ENCODE data around the gene ULK3. TPM values are rescaled to one million over a fixed set of nuclear protein-coding genes. Genes with fewer than 3 reads are reported as not detected.

Gene ULK3
- total RNA-seq, 1 donor from 2014 or later: 47.5 TPM

DNA sequence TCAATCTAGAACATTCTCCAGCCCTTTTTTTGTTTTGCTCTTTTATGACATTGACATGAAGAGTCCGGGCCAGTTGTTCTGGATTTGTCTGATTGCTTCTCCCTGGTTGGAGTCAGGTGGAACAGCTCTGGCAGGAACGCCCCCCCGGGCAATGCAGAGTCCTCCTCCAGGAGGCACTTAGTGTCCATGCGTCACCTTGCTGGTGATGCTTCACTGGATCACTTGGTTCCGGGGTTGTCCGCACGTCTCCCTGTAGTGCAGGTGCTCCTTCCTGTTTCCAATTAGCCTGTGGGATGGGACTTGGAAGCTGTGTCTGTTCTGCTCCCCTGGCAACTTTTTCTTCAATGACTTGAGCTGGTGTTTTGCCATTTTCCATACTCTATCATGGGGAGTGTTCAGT, 51.3 kb downstream of the ULK3 start:
- intact Hi-C loops (cut with micrococcal nuclease): no loop called here
- ATAC-seq (no peak), DNase-seq (no peak)

- no peak for DNase-seq
- intact Hi-C loops (cut with micrococcal nuclease): no loop called here
- ATAC-seq: no peak
Measured at GRCh38 chr15:74791007-74791406, 51.9 kb downstream of the ULK3 start.

- peak; percentile 91 for DNase-seq
- intact Hi-C loops (cut with micrococcal nuclease): no loop called here
- ATAC-seq: peak; percentile 49
Measured at GRCh38 chr15:74790080-74790916, 52.7 kb downstream of the ULK3 start.

- ATAC-seq (no peak), DNase-seq (no peak)
- intact Hi-C loops (cut with micrococcal nuclease): no loop called here
Measured at GRCh38 chr15:74789741-74790079, 53.2 kb downstream of the ULK3 start.

- intact Hi-C loops (cut with micrococcal nuclease): no loop called here
Measured at GRCh38 chr15:74789171-74789631, 53.8 kb downstream of the ULK3 start.

GRCh38 chr15:74788683-74789151, 54.2 kb downstream of the ULK3 start:
- DNase-seq (no peak), ATAC-seq (no peak)

More at GRCh38 chr15:74789171-74789631, 53.8 kb downstream of the ULK3 start:
- ATAC-seq (no peak), DNase-seq (peak; percentile 34)

DNA sequence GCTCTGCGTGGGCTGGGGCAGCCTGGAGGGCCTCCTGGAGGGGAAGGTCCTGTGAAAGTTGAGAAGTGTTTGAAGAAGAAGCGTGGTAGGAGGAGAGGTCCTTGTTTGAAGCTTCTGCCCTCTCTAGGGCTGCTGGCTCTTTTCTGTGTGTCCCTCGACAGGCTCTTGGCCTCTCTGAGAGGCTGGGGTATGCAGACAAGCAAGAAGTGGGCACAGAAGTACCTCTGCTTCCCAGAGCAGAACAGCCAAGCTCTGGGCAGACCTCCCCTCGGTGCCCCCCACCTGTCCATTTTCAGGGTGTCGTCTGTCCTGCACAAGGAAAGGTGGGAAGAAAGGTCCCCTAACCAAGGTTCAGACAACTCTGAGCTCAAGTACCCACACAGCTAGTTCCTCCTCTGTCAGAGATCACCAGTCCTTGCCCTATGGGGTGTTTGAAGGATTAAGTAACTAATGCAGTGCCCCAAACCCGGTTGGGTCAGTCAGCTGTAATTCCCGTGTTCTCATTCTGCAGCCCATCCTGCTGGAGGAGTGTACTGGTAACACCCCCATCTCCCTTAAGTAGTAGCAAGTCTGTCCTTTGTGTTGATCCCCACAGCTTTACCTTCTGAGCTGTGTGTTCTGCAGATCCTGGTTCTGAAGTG, 54.8 kb downstream of the ULK3 start:
- intact Hi-C loops (cut with micrococcal nuclease): no loop called here
- DNase-seq: no peak
- no peak for ATAC-seq

More at GRCh38 chr15:74788683-74789151, 54.2 kb downstream of the ULK3 start:
- intact Hi-C loops (cut with micrococcal nuclease): no loop called here

DNA sequence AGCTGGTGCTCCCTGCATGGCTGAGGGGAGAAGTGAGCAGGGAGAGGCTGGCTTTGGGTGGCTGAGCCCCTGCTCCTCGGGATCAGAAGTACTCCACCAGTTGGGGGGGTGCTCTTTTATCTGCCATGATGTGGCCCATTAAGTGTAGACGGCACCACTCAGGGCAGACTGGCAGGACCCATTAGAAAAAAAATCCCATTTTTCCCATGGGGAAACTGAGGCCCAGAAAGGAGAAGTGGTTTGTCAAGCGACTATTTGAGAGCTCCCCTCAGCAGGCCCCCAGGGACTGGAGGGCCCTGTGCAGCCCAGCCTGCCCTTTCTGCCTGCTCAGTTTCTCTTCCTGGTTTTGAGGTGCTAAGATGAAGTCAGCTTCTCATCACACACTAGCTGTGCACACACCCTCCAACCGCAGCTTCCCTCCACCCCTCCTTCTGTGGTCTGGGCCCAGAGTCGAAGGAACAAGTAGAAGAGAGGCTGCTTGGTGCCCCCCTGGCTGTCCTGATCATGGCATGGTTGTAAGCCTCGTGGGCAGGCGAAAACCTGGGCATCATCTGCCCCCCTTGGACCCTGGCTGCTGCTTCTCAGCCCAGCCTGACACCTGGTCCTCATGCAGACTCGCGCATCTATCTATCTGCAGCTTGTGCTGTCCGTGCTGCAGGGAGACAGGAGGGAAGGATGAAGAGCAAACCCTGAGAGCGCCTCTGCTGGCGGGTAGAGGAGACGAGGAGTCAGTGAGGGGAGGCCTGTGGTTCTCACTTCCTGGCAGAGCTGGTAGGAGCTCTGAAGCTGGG, 55.5 kb downstream of the ULK3 start:
- intact Hi-C loops (cut with micrococcal nuclease): no loop called here
- ATAC-seq (peak; percentile 24), DNase-seq (peak; percentile 73)

DNA sequence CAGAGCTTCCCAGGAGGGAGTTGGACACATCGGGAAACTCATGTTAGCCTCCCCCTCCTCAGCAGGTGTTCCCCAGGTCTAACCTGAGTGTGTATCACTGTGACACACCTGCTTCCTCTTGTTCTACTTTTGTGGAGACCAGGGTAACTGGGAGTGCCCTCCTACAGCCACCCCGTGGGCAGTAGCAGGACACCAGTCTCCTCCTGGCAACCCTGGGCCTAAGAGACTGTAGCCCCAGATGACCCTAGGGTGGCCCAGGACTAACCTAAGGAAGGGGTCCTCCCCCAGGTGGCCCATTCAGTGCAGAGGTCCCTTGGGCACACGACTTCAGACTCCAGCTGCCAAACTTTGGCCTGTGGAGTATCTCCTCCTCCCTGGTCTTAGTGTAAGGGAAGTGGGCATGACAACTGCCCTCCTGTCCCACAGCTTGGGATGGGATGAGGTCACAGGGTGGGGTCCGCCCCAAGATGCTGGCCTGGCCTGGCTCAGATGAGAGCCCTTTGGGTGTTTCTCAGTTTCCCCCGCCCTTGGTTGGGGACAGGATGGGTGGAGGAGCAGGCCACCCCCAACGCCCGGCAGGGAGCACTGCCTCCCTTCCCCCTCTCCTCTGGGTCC, 56.3 kb downstream of the ULK3 start:
- peak; percentile 22 for ATAC-seq
- DNase-seq: peak; percentile 68
- intact Hi-C loops (cut with micrococcal nuclease): no loop called here

Small RNA genes lying within 50 kb of the gene (microRNA-seq; reads per million reads assigned to microRNA genes)
- gene MIR4513 (ENCODE audit: borderline number of aligned reads): not detected
- gene MIR6882 (ENCODE audit: borderline number of aligned reads): not detected

Other genes with a start within 250 kb of the ULK3 start
- 55.3 TPM for gene CLK3, start 227.3 kb downstream of the ULK3 start, total RNA-seq
- 16.1 TPM for gene EDC3, start 147.1 kb downstream of the ULK3 start, total RNA-seq
- 0.45 TPM for gene CYP1A1, start 117.6 kb downstream of the ULK3 start, total RNA-seq
- not detected for gene CYP1A2, start 94.3 kb downstream of the ULK3 start, total RNA-seq
- gene CSK, start 61.1 kb downstream of the ULK3 start, total RNA-seq: 45.8 TPM
- gene LMAN1L, start 30.3 kb downstream of the ULK3 start, total RNA-seq: 23.5 TPM
- 4.1 TPM for gene CPLX3, start 16.5 kb downstream of the ULK3 start, total RNA-seq
- 46.2 TPM for gene SCAMP2, start 30.2 kb upstream of the ULK3 start, total RNA-seq
- 53.7 TPM for gene MPI, start 46.9 kb upstream of the ULK3 start, total RNA-seq
- 110 TPM for gene FAM219B, start 63.7 kb upstream of the ULK3 start, total RNA-seq
- gene COX5A, start 94.9 kb upstream of the ULK3 start, total RNA-seq: 1,577 TPM
- 2.3 TPM for gene RPP25, start 113.6 kb upstream of the ULK3 start, total RNA-seq
- 2.8 TPM for gene SCAMP5, start 152.4 kb upstream of the ULK3 start, total RNA-seq
- gene PPCDC, start 180.4 kb upstream of the ULK3 start, total RNA-seq: 5.1 TPM